Ishikawa (cell line): ENCODE data around the gene ZIM2.

Experiments used
- EP300 ChIP-seq: IDR thresholded peaks from 2 replicates; pipeline ENCODE4 v1.6.1; 2012; ENCODE audit warnings: borderline replicate concordance
- MAX ChIP-seq: IDR thresholded peaks from 2 replicates; pipeline ENCODE4 v1.6.1; 2012
- TCF12 ChIP-seq: IDR thresholded peaks from 2 replicates; pipeline ENCODE4 v1.6.1; 2012; ENCODE audit warnings: low read depth

- TF ChIP-seq TCF12 (no peak), EP300 (no peak), MAX (no peak)
Observed at GRCh38 chr19:56821209-56821608, 19.3 kb downstream of the ZIM2 start.
